ENCODE data around the gene ADAMTS17.

DNA sequence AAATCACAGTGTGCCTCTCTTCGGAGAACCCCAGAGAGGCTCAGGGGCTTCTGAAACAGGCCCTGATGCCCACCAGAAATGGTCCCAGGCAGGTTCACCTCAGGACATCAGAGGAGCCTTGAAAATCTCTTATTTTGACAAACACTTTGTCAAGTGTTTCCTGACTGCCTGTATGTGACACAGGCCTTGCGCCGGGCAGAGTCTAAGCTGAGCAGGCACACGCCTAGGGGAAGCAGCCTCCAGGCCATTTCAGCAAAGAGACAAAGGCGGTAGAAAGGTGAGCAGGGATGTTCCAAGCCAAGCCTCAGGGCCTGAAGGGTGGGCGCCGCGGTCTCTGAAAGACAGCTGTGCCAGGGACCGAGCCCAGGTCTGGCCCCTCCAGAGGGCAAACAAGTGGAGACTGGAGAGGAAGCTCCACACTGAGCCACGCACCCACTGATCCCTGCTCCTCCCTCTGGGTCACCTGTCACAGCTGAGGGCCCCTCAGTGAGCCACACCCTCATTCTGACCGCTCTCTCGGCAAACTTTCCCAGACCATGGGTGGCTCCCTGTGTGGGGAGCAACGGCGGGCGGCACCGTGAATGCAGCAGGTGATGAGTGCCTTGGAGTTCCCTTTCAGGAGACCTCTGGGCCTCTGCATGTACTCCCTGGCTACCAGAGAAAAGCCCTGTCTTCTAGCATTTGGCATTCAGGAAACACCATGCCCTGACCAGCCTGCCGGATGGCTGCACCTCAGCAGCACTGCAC lies 136.1 kb downstream of the ADAMTS17 start:
- TF ChIP-seq, protein P1, sequence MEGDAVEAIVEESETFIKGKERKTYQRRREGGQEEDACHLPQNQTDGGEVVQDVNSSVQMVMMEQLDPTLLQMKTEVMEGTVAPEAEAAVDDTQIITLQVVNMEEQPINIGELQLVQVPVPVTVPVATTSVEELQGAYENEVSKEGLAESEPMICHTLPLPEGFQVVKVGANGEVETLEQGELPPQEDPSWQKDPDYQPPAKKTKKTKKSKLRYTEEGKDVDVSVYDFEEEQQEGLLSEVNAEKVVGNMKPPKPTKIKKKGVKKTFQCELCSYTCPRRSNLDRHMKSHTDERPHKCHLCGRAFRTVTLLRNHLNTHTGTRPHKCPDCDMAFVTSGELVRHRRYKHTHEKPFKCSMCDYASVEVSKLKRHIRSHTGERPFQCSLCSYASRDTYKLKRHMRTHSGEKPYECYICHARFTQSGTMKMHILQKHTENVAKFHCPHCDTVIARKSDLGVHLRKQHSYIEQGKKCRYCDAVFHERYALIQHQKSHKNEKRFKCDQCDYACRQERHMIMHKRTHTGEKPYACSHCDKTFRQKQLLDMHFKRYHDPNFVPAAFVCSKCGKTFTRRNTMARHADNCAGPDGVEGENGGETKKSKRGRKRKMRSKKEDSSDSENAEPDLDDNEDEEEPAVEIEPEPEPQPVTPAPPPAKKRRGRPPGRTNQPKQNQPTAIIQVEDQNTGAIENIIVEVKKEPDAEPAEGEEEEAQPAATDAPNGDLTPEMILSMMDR (IDR thresholded peaks at IDR 0.05; ENCODE audit: poor library complexity), result no peak
- no peak for TF ChIP-seq EZH2phosphoT487 (IDR thresholded peaks at IDR 0.05; ENCODE audit: low read depth, severe bottlenecking, unreplicated experiment)
- no peak for TF ChIP-seq EZH2 (IDR thresholded peaks at IDR 0.05; ENCODE audit: borderline replicate concordance)

All from hepatocyte (in vitro differentiated cells).